ENCODE data around the gene NFATC3.

DNA sequence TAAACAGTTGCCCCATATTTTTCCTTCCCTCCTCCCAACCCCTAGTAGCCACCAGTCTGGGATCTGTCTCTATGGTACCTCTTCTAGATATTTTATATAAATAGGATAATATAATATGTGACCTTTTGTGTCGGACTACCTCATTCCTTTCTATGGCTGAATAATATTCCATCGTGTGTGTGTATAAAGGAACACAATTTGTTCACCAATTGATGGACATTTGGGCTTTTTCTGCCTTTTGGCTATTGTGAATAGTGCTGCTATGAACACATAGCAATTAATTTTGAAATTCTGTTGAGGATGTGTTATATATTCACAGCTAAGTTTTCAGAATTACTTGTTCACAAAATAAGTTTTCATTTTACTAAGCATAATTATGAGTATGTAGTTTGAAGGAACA, 2.5 kb downstream of the NFATC3 start:
- TF ChIP-seq SP1 (IDR thresholded peaks at IDR 0.05) (no peak), TARDBP (IDR thresholded peaks at IDR 0.05) (no peak), SUZ12 (IDR thresholded peaks at IDR 0.05) (no peak), BHLHE40 (IDR thresholded peaks at IDR 0.05; ENCODE audit: borderline replicate concordance) (no peak), CTBP1 (IDR thresholded peaks at IDR 0.05; ENCODE audit: borderline replicate concordance) (no peak), ELF4 (IDR thresholded peaks at IDR 0.05) (no peak), FOXK2 (IDR thresholded peaks at IDR 0.05) (no peak), L3MBTL2 (conservative IDR thresholded peaks at IDR 0.05) (no peak), FOXM1 (IDR thresholded peaks at IDR 0.05; ENCODE audit: borderline replicate concordance) (no peak), NFRKB (IDR thresholded peaks at IDR 0.05) (no peak), ZNF384 (IDR thresholded peaks at IDR 0.05) (no peak)

All from HEK293T (cell line).